ENCODE data around the gene CLTC.
"Not testable (repeated sequence)": the region's sequence is repeated elsewhere in the genome, so short reads cannot be mapped to it uniquely, and the experiment has no call there.

CLTC gene

GRCh38 chr17:59619298-59620063, at the start of gene CLTC:
TSS of gene CLTC (plus strand) at chr17:59619895. CDS start at chr17:59620132, 237 bp downstream.
- Histone ChIP-seq H3K9me3 (ENCODE audit: control insufficient read depth in 1 of 2, low read length in 2 of 2) (no peaks in the 10 kb centered on the region), H3K27ac (ENCODE audit: low read depth, low read length) (peak within 1 kb of the TSS; percentile 99), H3K9ac (ENCODE audit: low read depth in 1 of 2, low read length in 2 of 2) (peak within 1 kb of the TSS; percentile 96 to 97), H3K4me1 (ENCODE audit: control insufficient read depth in 1 of 2, insufficient read depth in 2 of 2, low read length in 2 of 2) (peaks cover 39% of the 10 kb centered on the region in 2 donors), H3K27me3 (ENCODE audit: control insufficient read depth in 1 of 2, insufficient read depth in 2 of 2, low read length in 2 of 2) (no peaks in the 10 kb centered on the region), H3K36me3 (ENCODE audit: control insufficient read depth in 1 of 2, insufficient read depth in 2 of 2, low read length in 2 of 2) (no peaks in the 10 kb centered on the region), H3K4me3 (ENCODE audit: low read depth in 1 of 2, low read length in 2 of 2) (peak within 1 kb of the TSS; percentile 79 to 98)

GRCh38 chr17:59572301-59572924, 47.3 kb upstream of the CLTC start:
- no peak overlapping the region for H3K27ac ChIP-seq (ENCODE audit: low read depth, low read length)
- peaks cover 0 to 8% of the 10 kb centered on the region in 2 donors for H3K36me3 ChIP-seq (ENCODE audit: control insufficient read depth in 1 of 2, insufficient read depth in 2 of 2, low read length in 2 of 2)
- no peak overlapping the region for H3K9ac ChIP-seq (ENCODE audit: low read depth in 1 of 2, low read length in 2 of 2)

GRCh38 chr17:59584168-59584567, 35.5 kb upstream of the CLTC start:
- not testable (repeated sequence) for H3K4me3 ChIP-seq (ENCODE audit: low read depth in 1 of 2, low read length in 2 of 2); H3K9me3 ChIP-seq (ENCODE audit: control insufficient read depth in 1 of 2, low read length in 2 of 2); H3K9ac ChIP-seq (ENCODE audit: low read depth in 1 of 2, low read length in 2 of 2)

More at GRCh38 chr17:59572301-59572924, 47.3 kb upstream of the CLTC start:
- Histone ChIP-seq H3K27me3 (ENCODE audit: control insufficient read depth in 1 of 2, insufficient read depth in 2 of 2, low read length in 2 of 2) (no peaks in the 10 kb centered on the region), H3K4me3 (ENCODE audit: low read depth in 1 of 2, low read length in 2 of 2) (no peak overlapping the region), H3K4me1 (ENCODE audit: control insufficient read depth in 1 of 2, insufficient read depth in 2 of 2, low read length in 2 of 2) (no peaks in the 10 kb centered on the region), H3K9me3 (ENCODE audit: control insufficient read depth in 1 of 2, low read length in 2 of 2) (no peaks in the 10 kb centered on the region)

GRCh38 chr17:59600169-59600568, 19.5 kb upstream of the CLTC start:
- no peaks in the 10 kb centered on the region for H3K27me3 ChIP-seq (ENCODE audit: control insufficient read depth in 1 of 2, insufficient read depth in 2 of 2, low read length in 2 of 2)
- H3K27ac ChIP-seq (ENCODE audit: low read depth, low read length): no peak overlapping the region
- H3K9ac ChIP-seq (ENCODE audit: low read depth in 1 of 2, low read length in 2 of 2): no peak overlapping the region
- peaks cover 0 to 23% of the 10 kb centered on the region in 2 donors for H3K36me3 ChIP-seq (ENCODE audit: control insufficient read depth in 1 of 2, insufficient read depth in 2 of 2, low read length in 2 of 2)
- H3K4me1 ChIP-seq (ENCODE audit: control insufficient read depth in 1 of 2, insufficient read depth in 2 of 2, low read length in 2 of 2): no peaks in the 10 kb centered on the region
- no peaks in the 10 kb centered on the region for H3K9me3 ChIP-seq (ENCODE audit: control insufficient read depth in 1 of 2, low read length in 2 of 2)
- no peak overlapping the region for H3K4me3 ChIP-seq (ENCODE audit: low read depth in 1 of 2, low read length in 2 of 2)

More at GRCh38 chr17:59584168-59584567, 35.5 kb upstream of the CLTC start:
- not testable (repeated sequence) for H3K36me3 ChIP-seq (ENCODE audit: control insufficient read depth in 1 of 2, insufficient read depth in 2 of 2, low read length in 2 of 2); H3K27me3 ChIP-seq (ENCODE audit: control insufficient read depth in 1 of 2, insufficient read depth in 2 of 2, low read length in 2 of 2); H3K27ac ChIP-seq (ENCODE audit: low read depth, low read length); H3K4me1 ChIP-seq (ENCODE audit: control insufficient read depth in 1 of 2, insufficient read depth in 2 of 2, low read length in 2 of 2)

GRCh38 chr17:59601130-59601529, 18.6 kb upstream of the CLTC start:
- no peak overlapping the region for H3K27ac ChIP-seq (ENCODE audit: low read depth, low read length)
- H3K36me3 ChIP-seq (ENCODE audit: control insufficient read depth in 1 of 2, insufficient read depth in 2 of 2, low read length in 2 of 2): peaks cover 0 to 31% of the 10 kb centered on the region in 2 donors
- no peak overlapping the region for H3K9ac ChIP-seq (ENCODE audit: low read depth in 1 of 2, low read length in 2 of 2)
- no peaks in the 10 kb centered on the region for H3K4me1 ChIP-seq (ENCODE audit: control insufficient read depth in 1 of 2, insufficient read depth in 2 of 2, low read length in 2 of 2)
- no peaks in the 10 kb centered on the region for H3K27me3 ChIP-seq (ENCODE audit: control insufficient read depth in 1 of 2, insufficient read depth in 2 of 2, low read length in 2 of 2)
- H3K9me3 ChIP-seq (ENCODE audit: control insufficient read depth in 1 of 2, low read length in 2 of 2): no peaks in the 10 kb centered on the region
- no peak overlapping the region for H3K4me3 ChIP-seq (ENCODE audit: low read depth in 1 of 2, low read length in 2 of 2)

GRCh38 chr17:59607061-59607460, 12.6 kb upstream of the CLTC start:
- Histone ChIP-seq H3K36me3 (ENCODE audit: control insufficient read depth in 1 of 2, insufficient read depth in 2 of 2, low read length in 2 of 2) (peaks cover 9 to 31% of the 10 kb centered on the region in 2 donors), H3K9ac (ENCODE audit: low read depth in 1 of 2, low read length in 2 of 2) (no peak overlapping the region), H3K4me3 (ENCODE audit: low read depth in 1 of 2, low read length in 2 of 2) (no peak overlapping the region), H3K9me3 (ENCODE audit: control insufficient read depth in 1 of 2, low read length in 2 of 2) (no peaks in the 10 kb centered on the region), H3K4me1 (ENCODE audit: control insufficient read depth in 1 of 2, insufficient read depth in 2 of 2, low read length in 2 of 2) (no peaks in the 10 kb centered on the region), H3K27me3 (ENCODE audit: control insufficient read depth in 1 of 2, insufficient read depth in 2 of 2, low read length in 2 of 2) (no peaks in the 10 kb centered on the region), H3K27ac (ENCODE audit: low read depth, low read length) (no peak overlapping the region)

GRCh38 chr17:59607817-59608403, 11.8 kb upstream of the CLTC start:
- H3K36me3 ChIP-seq (ENCODE audit: control insufficient read depth in 1 of 2, insufficient read depth in 2 of 2, low read length in 2 of 2): peaks cover 9 to 25% of the 10 kb centered on the region in 2 donors
- no peak overlapping the region for H3K27ac ChIP-seq (ENCODE audit: low read depth, low read length)
- no peaks in the 10 kb centered on the region for H3K9me3 ChIP-seq (ENCODE audit: control insufficient read depth in 1 of 2, low read length in 2 of 2)
- H3K4me3 ChIP-seq (ENCODE audit: low read depth in 1 of 2, low read length in 2 of 2): no peak overlapping the region
- no peaks in the 10 kb centered on the region for H3K27me3 ChIP-seq (ENCODE audit: control insufficient read depth in 1 of 2, insufficient read depth in 2 of 2, low read length in 2 of 2)
- H3K9ac ChIP-seq (ENCODE audit: low read depth in 1 of 2, low read length in 2 of 2): no peak overlapping the region
- no peaks in the 10 kb centered on the region for H3K4me1 ChIP-seq (ENCODE audit: control insufficient read depth in 1 of 2, insufficient read depth in 2 of 2, low read length in 2 of 2)

- H3K9me3 ChIP-seq (ENCODE audit: control insufficient read depth in 1 of 2, low read length in 2 of 2): no peaks in the 10 kb centered on the region
- no peaks in the 10 kb centered on the region for H3K4me1 ChIP-seq (ENCODE audit: control insufficient read depth in 1 of 2, insufficient read depth in 2 of 2, low read length in 2 of 2)
- no peak overlapping the region for H3K4me3 ChIP-seq (ENCODE audit: low read depth in 1 of 2, low read length in 2 of 2)
- H3K36me3 ChIP-seq (ENCODE audit: control insufficient read depth in 1 of 2, insufficient read depth in 2 of 2, low read length in 2 of 2): peaks cover 8 to 9% of the 10 kb centered on the region in 2 donors
- no peak overlapping the region for H3K27ac ChIP-seq (ENCODE audit: low read depth, low read length)
- H3K27me3 ChIP-seq (ENCODE audit: control insufficient read depth in 1 of 2, insufficient read depth in 2 of 2, low read length in 2 of 2): no peaks in the 10 kb centered on the region
- H3K9ac ChIP-seq (ENCODE audit: low read depth in 1 of 2, low read length in 2 of 2): no peak overlapping the region
These were observed 8.2 kb upstream of the CLTC start for GRCh38 chr17:59611503-59611902.

GRCh38 chr17:59616253-59616920, 3.3 kb upstream of the CLTC start:
- H3K27ac ChIP-seq (ENCODE audit: low read depth, low read length): no peak overlapping the region
- peaks cover 11 to 13% of the 10 kb centered on the region in 2 donors for H3K4me1 ChIP-seq (ENCODE audit: control insufficient read depth in 1 of 2, insufficient read depth in 2 of 2, low read length in 2 of 2)
- H3K4me3 ChIP-seq (ENCODE audit: low read depth in 1 of 2, low read length in 2 of 2): no peak overlapping the region
- H3K27me3 ChIP-seq (ENCODE audit: control insufficient read depth in 1 of 2, insufficient read depth in 2 of 2, low read length in 2 of 2): no peaks in the 10 kb centered on the region
- no peaks in the 10 kb centered on the region for H3K36me3 ChIP-seq (ENCODE audit: control insufficient read depth in 1 of 2, insufficient read depth in 2 of 2, low read length in 2 of 2)
- H3K9ac ChIP-seq (ENCODE audit: low read depth in 1 of 2, low read length in 2 of 2): no peak overlapping the region
- no peaks in the 10 kb centered on the region for H3K9me3 ChIP-seq (ENCODE audit: control insufficient read depth in 1 of 2, low read length in 2 of 2)
